Measurements from ENCODE around the gene SLC39A10. TPM values are rescaled to one million over a fixed set of nuclear protein-coding genes. Genes with fewer than 3 reads are reported as not detected.

Gene SLC39A10
- total and polyA plus RNA-seq, 2 experiments from 2014 or later = 38.0 to 57.0 TPM

DNA sequence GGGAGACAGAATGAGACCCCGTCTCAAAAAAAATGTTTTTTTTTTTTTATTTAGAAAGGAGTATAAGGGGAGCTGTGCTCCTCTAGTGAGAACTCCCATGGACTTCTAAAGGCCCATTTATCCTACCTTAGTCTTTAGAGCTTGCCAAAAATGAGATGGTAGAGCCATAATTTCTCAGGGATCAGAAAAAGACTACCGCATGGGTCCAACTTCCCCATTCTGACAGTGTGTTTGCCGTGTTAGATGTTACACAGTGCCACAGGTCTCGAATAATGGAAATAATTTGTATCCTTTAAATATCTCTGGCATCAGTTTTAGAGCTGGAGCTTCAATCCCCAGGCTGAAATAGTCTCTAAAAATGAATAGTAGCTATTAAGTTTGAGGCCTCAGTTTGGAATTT is 6.0 kb upstream of the SLC39A10 start:
- H3K27me3 ChIP-seq = no peaks in the 10 kb centered on the region
- H3K9me3 ChIP-seq (ENCODE audit: low read depth) = no peaks in the 10 kb centered on the region
- TF ChIP-seq, protein P1, sequence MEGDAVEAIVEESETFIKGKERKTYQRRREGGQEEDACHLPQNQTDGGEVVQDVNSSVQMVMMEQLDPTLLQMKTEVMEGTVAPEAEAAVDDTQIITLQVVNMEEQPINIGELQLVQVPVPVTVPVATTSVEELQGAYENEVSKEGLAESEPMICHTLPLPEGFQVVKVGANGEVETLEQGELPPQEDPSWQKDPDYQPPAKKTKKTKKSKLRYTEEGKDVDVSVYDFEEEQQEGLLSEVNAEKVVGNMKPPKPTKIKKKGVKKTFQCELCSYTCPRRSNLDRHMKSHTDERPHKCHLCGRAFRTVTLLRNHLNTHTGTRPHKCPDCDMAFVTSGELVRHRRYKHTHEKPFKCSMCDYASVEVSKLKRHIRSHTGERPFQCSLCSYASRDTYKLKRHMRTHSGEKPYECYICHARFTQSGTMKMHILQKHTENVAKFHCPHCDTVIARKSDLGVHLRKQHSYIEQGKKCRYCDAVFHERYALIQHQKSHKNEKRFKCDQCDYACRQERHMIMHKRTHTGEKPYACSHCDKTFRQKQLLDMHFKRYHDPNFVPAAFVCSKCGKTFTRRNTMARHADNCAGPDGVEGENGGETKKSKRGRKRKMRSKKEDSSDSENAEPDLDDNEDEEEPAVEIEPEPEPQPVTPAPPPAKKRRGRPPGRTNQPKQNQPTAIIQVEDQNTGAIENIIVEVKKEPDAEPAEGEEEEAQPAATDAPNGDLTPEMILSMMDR (IDR thresholded peaks at IDR 0.05; ENCODE audit: low read depth, low read length) = no peak
- no peak overlapping the region for H3K4me3 ChIP-seq
- no peak overlapping the region for H3K27ac ChIP-seq
- no peaks in the 10 kb centered on the region for H3K36me3 ChIP-seq
- H3K4me1 ChIP-seq (ENCODE audit: low read depth) = no peaks in the 10 kb centered on the region
- DNase-seq (ENCODE audit: low read depth in 1 of 2, low spot score in 1 of 2) = no peak

DNA sequence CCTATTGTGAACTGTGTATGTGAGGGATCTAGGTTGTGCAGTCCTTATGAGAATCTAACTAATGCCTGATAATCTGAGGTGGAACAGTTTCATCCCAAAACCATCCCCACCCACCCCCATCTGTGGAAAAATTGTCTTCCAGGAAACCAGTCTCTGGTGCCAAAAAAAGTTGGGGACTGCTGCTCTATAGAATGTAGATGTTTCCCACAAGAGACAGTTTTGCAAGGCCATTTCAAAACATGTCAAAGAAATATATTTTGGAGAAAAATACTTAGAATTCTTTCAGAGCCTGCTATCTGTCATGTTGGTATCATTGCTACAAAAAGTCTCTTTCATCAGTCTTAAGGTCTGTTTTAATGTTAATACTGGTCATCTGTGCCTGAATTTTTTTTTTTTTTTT is 4.1 kb upstream of the SLC39A10 start:
- H3K36me3 ChIP-seq = no peaks in the 10 kb centered on the region
- DNase-seq (ENCODE audit: low read depth in 1 of 2, low spot score in 1 of 2) = peak in 1 of 2 donors; percentile 41
- H3K4me1 ChIP-seq (ENCODE audit: low read depth) = no peaks in the 10 kb centered on the region
- H3K9me3 ChIP-seq (ENCODE audit: low read depth) = no peaks in the 10 kb centered on the region
- H3K27ac ChIP-seq = no peak overlapping the region
- TF ChIP-seq, protein P1 (IDR thresholded peaks at IDR 0.05; ENCODE audit: low read depth, low read length) = no peak
- H3K27me3 ChIP-seq = no peaks in the 10 kb centered on the region
- H3K4me3 ChIP-seq = no peak overlapping the region

DNA sequence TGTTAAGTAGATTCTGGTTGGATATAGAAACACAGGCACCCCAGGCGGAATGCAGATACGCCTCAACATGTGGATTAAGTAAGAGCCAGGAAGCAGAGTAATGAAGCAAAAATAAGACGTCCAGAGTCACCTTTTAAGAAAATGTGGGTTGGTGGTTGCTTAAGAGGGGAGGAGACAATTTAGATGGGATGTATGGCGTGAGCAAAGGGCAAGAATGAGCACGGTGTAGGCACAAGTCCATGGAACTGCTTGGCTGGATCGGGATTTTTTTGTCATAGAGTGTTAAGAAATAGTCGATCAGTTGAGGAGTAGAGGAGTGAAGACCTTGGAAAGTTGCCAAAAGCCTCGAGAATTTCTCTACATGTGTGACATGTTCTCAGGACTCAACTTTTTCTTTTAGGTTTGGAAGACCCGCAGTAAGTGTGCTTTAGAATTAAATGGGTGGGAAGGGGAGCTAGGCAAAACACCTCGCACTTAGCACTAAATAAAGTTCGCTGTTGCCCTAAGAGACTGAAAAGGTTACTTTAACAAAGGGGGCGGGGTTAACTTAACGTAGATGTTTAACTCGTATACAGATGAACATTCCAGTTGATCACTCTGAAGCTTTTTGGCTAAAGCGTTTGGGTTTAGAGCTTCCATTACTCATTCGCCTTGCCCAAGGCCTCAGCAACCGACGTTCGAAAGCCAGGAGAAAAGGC is 716 bp upstream of the SLC39A10 start:
- no peaks in the 10 kb centered on the region for H3K36me3 ChIP-seq
- TF ChIP-seq, protein P1 (IDR thresholded peaks at IDR 0.05; ENCODE audit: low read depth, low read length) = no peak
- H3K27ac ChIP-seq = peak overlapping the region; percentile 64
- DNase-seq (ENCODE audit: low read depth in 1 of 2, low spot score in 1 of 2) = peak in 1 of 2 donors; percentile 28
- H3K4me3 ChIP-seq = peak overlapping the region; percentile 21
- no peaks in the 10 kb centered on the region for H3K9me3 ChIP-seq (ENCODE audit: low read depth)
- peaks cover 15% of the 10 kb centered on the region for H3K4me1 ChIP-seq (ENCODE audit: low read depth)
- H3K27me3 ChIP-seq = no peaks in the 10 kb centered on the region

DNA sequence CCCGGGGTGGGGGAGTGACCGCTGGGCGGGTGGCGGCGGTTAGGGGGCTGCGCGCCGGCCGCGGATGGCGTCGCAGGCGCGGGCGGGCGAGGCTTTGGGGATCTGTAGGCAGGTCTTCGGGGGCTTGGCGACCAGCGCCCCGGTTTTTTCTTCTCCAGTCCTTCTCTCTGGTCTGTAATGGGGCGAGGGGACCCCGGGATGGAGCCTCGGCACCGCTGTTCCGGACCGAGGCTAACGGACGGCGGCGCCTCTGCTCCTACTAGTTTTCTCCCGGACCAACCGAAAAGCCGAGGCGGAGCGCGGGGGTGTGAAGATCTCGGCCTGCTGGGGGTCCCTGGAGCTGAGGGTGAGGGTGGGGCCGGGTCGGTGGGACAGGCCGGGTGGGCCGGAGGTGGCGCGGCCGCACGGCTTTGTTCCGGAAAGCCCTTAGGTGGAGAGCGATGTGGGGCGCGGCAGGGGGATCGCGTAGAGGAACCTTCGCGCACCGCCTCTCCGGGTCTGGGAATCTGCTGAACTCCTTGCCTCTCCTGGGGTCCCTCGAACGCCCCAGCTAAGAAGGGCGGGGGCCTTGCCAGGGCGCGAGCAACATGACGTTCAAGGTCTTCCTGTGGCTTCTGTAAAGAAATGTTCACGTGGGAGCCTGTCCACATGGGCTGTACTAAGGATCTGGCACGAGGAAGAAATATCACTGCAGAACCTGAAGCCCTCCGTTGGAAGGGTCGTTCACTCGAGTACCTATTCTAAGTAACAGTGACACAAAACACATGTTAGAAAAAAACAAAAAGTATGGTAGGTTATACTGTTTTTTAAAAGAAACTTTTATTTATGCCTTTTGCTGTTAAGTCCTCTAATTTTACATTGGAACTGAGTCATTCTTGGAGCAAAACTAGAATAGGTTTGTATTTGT is 861 bp downstream of the SLC39A10 start:
- Histone ChIP-seq H3K4me3 (peak overlapping the region; percentile 88), H3K27ac (peak overlapping the region; percentile 93), H3K36me3 (no peaks in the 10 kb centered on the region), H3K4me1 (ENCODE audit: low read depth) (peaks cover 15% of the 10 kb centered on the region), H3K27me3 (no peaks in the 10 kb centered on the region), H3K9me3 (ENCODE audit: low read depth) (no peaks in the 10 kb centered on the region)
- TF ChIP-seq, protein P1 (IDR thresholded peaks at IDR 0.05; ENCODE audit: low read depth, low read length) = no peak
- DNase-seq (ENCODE audit: low read depth in 1 of 2, low spot score in 1 of 2) = peak; percentile 76 to 86

DNA sequence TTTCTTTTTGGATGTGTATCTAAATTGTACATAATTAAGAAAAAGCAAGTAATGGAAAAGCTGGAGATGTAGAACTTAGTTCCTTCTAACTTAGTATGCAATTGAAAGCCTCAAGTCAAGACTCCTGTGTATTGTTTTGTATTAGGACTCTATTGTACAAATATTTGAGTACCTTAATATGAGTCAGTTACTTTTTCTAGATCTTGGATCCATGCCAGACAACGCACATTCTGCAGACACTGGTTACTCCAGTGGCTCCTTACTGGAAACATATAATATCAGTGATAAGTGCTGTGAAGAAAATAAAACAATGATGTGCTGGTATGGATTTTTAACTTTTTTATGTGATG is 1.5 kb downstream of the SLC39A10 start:
- Histone ChIP-seq H3K4me1 (ENCODE audit: low read depth) (peaks cover 15% of the 10 kb centered on the region), H3K27me3 (no peaks in the 10 kb centered on the region), H3K27ac (peak overlapping the region; percentile 93), H3K4me3 (peak overlapping the region; percentile 88), H3K36me3 (no peaks in the 10 kb centered on the region), H3K9me3 (ENCODE audit: low read depth) (no peaks in the 10 kb centered on the region)
- TF ChIP-seq, protein P1 (IDR thresholded peaks at IDR 0.05; ENCODE audit: low read depth, low read length) = no peak
- peak; percentile 61 to 88 for DNase-seq (ENCODE audit: low read depth in 1 of 2, low spot score in 1 of 2)

Measured in cardiac muscle cell (in vitro differentiated cells and primary cell).